GM23248 (cell line): ENCODE measurements around the gene TTLL13. TPM values are rescaled to one million over a fixed set of nuclear protein-coding genes. Genes with fewer than 3 reads are reported as not detected.

Source experiments
- DNase-seq: peaks from one replicate; pipeline ENCODE4 v3.0.0-alpha.2; 2015
- H2AFZ ChIP-seq: fragments of 200-600 bp; sonication (generic); 2 replicates; pipeline ENCODE4 v1.6.1; 2016; ENCODE audit warnings: antibody characterized with exemption
- H3F3A ChIP-seq: fragments of 200-600 bp; sonication (generic); 2 replicates; pipeline ENCODE4 v1.6.1; 2016; ENCODE audit warnings: mild to moderate bottlenecking, antibody characterized with exemption, mixed run types; ENCODE audit not compliant: insufficient read depth
- H3K27ac ChIP-seq: fragments of 200-600 bp; sonication (generic); 2 replicates; pipeline ENCODE4 v1.5.1; 2016; ENCODE audit warnings: mild to moderate bottlenecking
- H3K27me3 ChIP-seq: fragments of 200-600 bp; sonication (generic); replicated peaks from 2 replicates; pipeline ENCODE4 v1.6.1; 2016; ENCODE audit warnings: mild to moderate bottlenecking; ENCODE audit not compliant: insufficient read depth
- H3K36me3 ChIP-seq: fragments of 200-600 bp; sonication (generic); 2 replicates; pipeline ENCODE4 v1.6.1; 2016; ENCODE audit warnings: low read depth, mild to moderate bottlenecking
- H3K4me1 ChIP-seq: fragments of 200-600 bp; sonication (generic); 2 replicates; pipeline ENCODE4 v1.6.1; 2016; ENCODE audit warnings: mild to moderate bottlenecking; ENCODE audit not compliant: insufficient read depth
- H3K4me2 ChIP-seq: fragments of 200-600 bp; sonication (generic); one replicate; pipeline ENCODE4 v1.6.1; 2016; ENCODE audit warnings: mild to moderate bottlenecking; ENCODE audit not compliant: unreplicated experiment
- H3K4me3 ChIP-seq: fragments of 200-600 bp; sonication (generic); 2 replicates; pipeline ENCODE4 v1.5.1; 2016; ENCODE audit warnings: mild to moderate bottlenecking
- H3K79me2 ChIP-seq: fragments of 200-600 bp; sonication (generic); 2 replicates; pipeline ENCODE4 v1.6.1; 2016; ENCODE audit warnings: mild to moderate bottlenecking; ENCODE audit not compliant: insufficient read depth
- H3K9ac ChIP-seq: fragments of 200-600 bp; sonication (generic); 2 replicates; pipeline ENCODE4 v1.6.1; 2016; ENCODE audit warnings: mild to moderate bottlenecking
- H3K9me2 ChIP-seq: fragments of 200-600 bp; sonication (generic); 2 replicates; pipeline ENCODE4 v1.6.1; 2016; ENCODE audit warnings: mixed run types, mild to moderate bottlenecking, moderate library complexity; ENCODE audit not compliant: insufficient read depth
- H3K9me3 ChIP-seq: fragments of 200-600 bp; sonication (generic); one replicate; pipeline ENCODE4 v1.6.1; 2017; ENCODE audit warnings: low read depth
- H4K20me1 ChIP-seq: fragments of 200-600 bp; sonication (generic); 2 replicates; pipeline ENCODE4 v1.6.0; 2016; ENCODE audit not compliant: insufficient read depth
- EZH2 ChIP-seq: fragments of 200-600 bp; sonication (generic); IDR thresholded peaks from 2 replicates; pipeline ENCODE4 v1.6.1; 2018; ENCODE audit warnings: antibody characterized with exemption, mild to moderate bottlenecking; ENCODE audit not compliant: insufficient read depth, poor library complexity, severe bottlenecking
- EZH2phosphoT487 ChIP-seq: fragments of 200-600 bp; sonication (generic); IDR thresholded peaks from 2 replicates; pipeline ENCODE4 v1.6.1; 2018; ENCODE audit warnings: antibody characterized with exemption, moderate library complexity, mild to moderate bottlenecking, low read depth; ENCODE audit not compliant: insufficient read depth
- WGBS, 2 experiments: methylation state at CpG; one replicate each; pipeline ENCODE4 v1.1.6; 2015 to 2017; ENCODE audit warnings: low lambda C conversion rate in 2 of 2, low coverage in 1 of 2; ENCODE audit errors: missing lambda C conversion rate in 2 of 2; 5-methylcytosine and 5-hydroxymethylcytosine counted together
- in situ Hi-C: fragments of 300-500 bp; cut with MboI; formaldehyde crosslinking; loops from 2 replicates; pipeline ENCODE4 v1.15.0; 2020
- polyA plus RNA-seq: library from polyadenylated mRNA; unstranded; fragments of >200 nt; fragmentation: Nextera tagmentation; extraction: Ambion mirVana; gene quantifications from 2 replicates; pipeline ENCODE4 v1.2.1, GENCODE V29; 2016
- total RNA-seq: library from RNA; depleted of rRNA; stranded (reverse); fragments of >200 nt; shearing (Covaris generic); gene quantifications from 2 replicates; pipeline ENCODE4 v1.2.3, GENCODE V29; 2014

Gene TTLL13
- total and polyA plus RNA-seq, 2 experiments from 2014 or later, result not detected

- Histone ChIP-seq H3K79me2 (no peaks in the 10 kb centered on the region), H3K9me2 (no peaks in the 10 kb centered on the region), H4K20me1 (no peaks in the 10 kb centered on the region), H3K9me3 (no peaks in the 10 kb centered on the region), H3K4me1 (no peaks in the 10 kb centered on the region), H3K4me3 (no peak overlapping the region), H3F3A (no peaks in the 10 kb centered on the region), H3K4me2 (no peak overlapping the region), H3K36me3 (no peaks in the 10 kb centered on the region), H2AFZ (no peak overlapping the region), H3K27ac (no peak overlapping the region), H3K27me3 (no peaks in the 10 kb centered on the region), H3K9ac (no peak overlapping the region)
- TF ChIP-seq EZH2phosphoT487 (no peak), EZH2 (no peak)
- in situ Hi-C loops, result no loop called here
- DNase-seq, result no peak
- 66 to 70% methylated on average over 3 of the region's 3 CpGs for WGBS, 2 experiments
Measured at GRCh38 chr15:90239371-90239770, 10.0 kb upstream of the TTLL13 start.

DNA sequence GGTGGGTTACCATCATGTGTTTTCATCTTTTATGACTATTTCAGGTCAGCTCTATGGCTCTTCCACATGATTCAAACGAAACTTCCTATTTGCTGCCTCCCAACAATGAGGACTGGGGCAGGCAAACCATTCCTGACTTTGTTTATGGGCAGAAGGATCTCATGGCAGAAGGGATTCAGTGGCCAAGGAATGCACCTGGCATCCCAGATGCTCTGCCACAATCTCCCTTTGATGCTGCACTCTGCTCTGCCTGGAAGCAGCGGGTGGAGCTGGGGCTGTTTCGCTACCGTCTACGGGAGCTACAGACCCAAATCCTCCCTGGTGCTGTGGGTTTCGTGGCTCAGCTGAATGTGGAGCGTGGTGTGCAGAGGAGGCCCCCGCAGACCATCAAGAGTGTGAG is 8.5 kb upstream of the TTLL13 start:
- 90 to 96% methylated on average over 8 of the region's 8 CpGs for WGBS, 2 experiments
- Histone ChIP-seq H3K4me1 (no peaks in the 10 kb centered on the region), H3K27ac (no peak overlapping the region), H3K4me3 (no peak overlapping the region), H3K9me2 (no peaks in the 10 kb centered on the region), H3K4me2 (no peak overlapping the region), H3K36me3 (no peaks in the 10 kb centered on the region), H3K79me2 (no peaks in the 10 kb centered on the region), H3K27me3 (no peaks in the 10 kb centered on the region), H3K9me3 (no peaks in the 10 kb centered on the region), H3F3A (no peaks in the 10 kb centered on the region), H4K20me1 (no peaks in the 10 kb centered on the region), H3K9ac (no peak overlapping the region), H2AFZ (no peak overlapping the region)
- in situ Hi-C loops, result no loop called here
- TF ChIP-seq EZH2, result no peak
- no peak for TF ChIP-seq EZH2phosphoT487
- DNase-seq, result no peak

DNA sequence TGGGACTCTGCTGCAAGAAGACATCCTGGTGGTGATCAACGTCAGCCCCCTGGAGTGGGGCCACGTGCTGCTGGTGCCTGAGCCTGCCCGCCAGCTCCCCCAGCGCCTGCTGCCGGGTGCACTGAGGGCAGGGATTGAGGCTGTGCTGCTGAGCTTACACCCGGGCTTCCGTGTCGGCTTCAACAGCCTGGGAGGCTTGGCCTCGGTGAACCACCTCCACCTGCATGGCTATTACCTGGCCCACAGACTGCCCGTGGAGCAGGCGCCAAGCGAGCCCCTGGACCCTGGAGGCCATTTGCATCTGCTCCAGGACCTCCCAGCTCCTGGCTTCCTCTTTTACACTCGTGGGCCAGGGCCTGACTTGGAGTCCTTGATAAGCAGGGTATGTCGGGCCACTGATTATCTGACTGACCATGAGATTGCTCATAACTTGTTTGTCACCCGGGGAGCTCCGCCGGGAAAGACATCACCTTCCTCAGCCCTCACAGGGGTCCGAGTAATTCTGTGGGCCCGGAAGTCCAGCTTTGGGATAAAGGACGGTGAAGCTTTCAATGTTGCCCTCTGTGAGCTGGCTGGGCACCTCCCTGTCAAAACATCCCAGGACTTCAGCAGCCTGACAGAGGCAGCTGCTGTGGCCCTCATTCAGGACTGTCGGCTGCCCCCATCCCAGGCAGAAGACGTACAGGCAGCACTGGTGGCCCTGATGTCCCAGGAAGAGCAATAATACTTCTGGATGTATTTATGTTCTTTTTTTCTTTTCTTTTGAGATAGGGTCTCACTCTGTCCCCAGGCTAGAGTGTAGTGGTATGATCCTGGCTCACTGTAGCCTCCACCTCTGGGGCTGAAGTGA is 7.8 kb upstream of the TTLL13 start:
- H3K27ac ChIP-seq, result no peak overlapping the region
- H3K9ac ChIP-seq, result no peak overlapping the region
- H2AFZ ChIP-seq, result no peak overlapping the region

GRCh38 chr15:90243943-90244639 is 5.3 kb upstream of the TTLL13 start:
- in situ Hi-C loops, result no loop called here
- no peak overlapping the region for H3K9ac ChIP-seq
- H3K4me3 ChIP-seq, result no peak overlapping the region
- H3K36me3 ChIP-seq, result no peaks in the 10 kb centered on the region
- DNase-seq, result no peak
- H3K27ac ChIP-seq, result no peak overlapping the region
- 86 to 87% methylated on average over 10 of the region's 10 CpGs for WGBS, 2 experiments
- no peaks in the 10 kb centered on the region for H4K20me1 ChIP-seq
- H3K9me3 ChIP-seq, result no peaks in the 10 kb centered on the region
- no peaks in the 10 kb centered on the region for H3K27me3 ChIP-seq
- H3K4me2 ChIP-seq, result no peak overlapping the region
- H3F3A ChIP-seq, result peaks cover 10% of the 10 kb centered on the region; the same call in 1 of the 2 replicates
- no peak overlapping the region for H2AFZ ChIP-seq
- TF ChIP-seq EZH2, result no peak
- TF ChIP-seq EZH2phosphoT487, result no peak
- no peaks in the 10 kb centered on the region for H3K79me2 ChIP-seq
- no peaks in the 10 kb centered on the region for H3K4me1 ChIP-seq
- no peaks in the 10 kb centered on the region for H3K9me2 ChIP-seq

More for the DNA sequence above, 7.8 kb upstream of the TTLL13 start:
- Histone ChIP-seq H3K9me2 (no peaks in the 10 kb centered on the region), H3F3A (no peaks in the 10 kb centered on the region), H3K36me3 (no peaks in the 10 kb centered on the region), H3K4me1 (no peaks in the 10 kb centered on the region), H4K20me1 (no peaks in the 10 kb centered on the region), H3K9me3 (no peaks in the 10 kb centered on the region), H3K4me3 (no peak overlapping the region), H3K79me2 (no peaks in the 10 kb centered on the region), H3K4me2 (no peak overlapping the region), H3K27me3 (no peaks in the 10 kb centered on the region)
- no peak for TF ChIP-seq EZH2phosphoT487
- TF ChIP-seq EZH2, result no peak
- no peak for DNase-seq
- in situ Hi-C loops, result no loop called here
- 84 to 87% methylated on average over 22 of the region's 22 CpGs for WGBS, 2 experiments
